AG08396 (cell line): Measurements from ENCODE around the gene RIPK3.
A peak's percentile ranks its signal among the peaks of the same experiment; 100 is the strongest.
"Not testable (repeated sequence)": the region's sequence is repeated elsewhere in the genome, so short reads cannot be mapped to it uniquely, and the experiment has no call there.

Source experiments
- DNase-seq: peaks from one replicate; pipeline ENCODE4 v3.0.0; 2012; ENCODE audit warnings: low spot score, mixed read lengths

RIPK3 gene

GRCh38 chr14:24343795-24344660 lies 4.2 kb upstream of the RIPK3 start:
- no peak for DNase-seq

DNA sequence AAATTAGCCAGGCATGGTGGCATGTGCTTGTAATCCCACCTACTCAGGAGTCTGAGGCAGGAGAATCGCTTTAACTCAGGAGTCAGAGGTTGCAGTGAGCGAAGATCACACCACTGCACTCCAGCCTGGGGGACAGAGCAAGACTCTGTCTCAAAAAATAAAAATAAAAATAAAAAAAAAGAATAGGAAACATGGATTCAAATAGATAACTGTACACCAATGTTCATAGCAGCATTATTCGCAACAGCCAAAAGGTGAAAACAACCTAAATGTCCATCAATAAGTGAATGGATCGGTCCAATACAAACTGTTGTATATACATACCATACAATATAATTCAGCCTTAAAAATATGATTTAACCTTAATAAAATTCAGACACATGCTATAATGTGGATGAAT lies 3.1 kb upstream of the RIPK3 start:
- no peak for DNase-seq

DNA sequence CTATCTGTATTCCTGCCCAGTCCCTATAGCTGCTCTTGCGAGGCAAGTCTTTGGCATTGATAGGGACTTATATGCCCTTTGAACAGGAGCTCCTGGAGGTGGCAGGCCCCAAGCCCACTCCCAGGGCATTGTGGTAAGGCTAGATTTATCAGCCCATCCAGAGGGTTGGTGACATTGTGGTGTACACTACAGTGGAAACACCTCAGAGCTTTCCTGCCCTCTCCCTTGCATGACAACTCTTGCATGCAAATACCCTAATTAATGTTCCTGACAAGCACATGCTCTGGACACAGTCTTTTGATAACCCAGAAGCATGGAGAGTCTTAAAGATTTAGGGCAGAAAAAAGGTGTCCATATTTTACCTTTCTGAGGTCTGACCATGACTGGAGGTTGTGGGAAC lies 815 bp upstream of the RIPK3 start:
- DNase-seq, result no peak

DNA sequence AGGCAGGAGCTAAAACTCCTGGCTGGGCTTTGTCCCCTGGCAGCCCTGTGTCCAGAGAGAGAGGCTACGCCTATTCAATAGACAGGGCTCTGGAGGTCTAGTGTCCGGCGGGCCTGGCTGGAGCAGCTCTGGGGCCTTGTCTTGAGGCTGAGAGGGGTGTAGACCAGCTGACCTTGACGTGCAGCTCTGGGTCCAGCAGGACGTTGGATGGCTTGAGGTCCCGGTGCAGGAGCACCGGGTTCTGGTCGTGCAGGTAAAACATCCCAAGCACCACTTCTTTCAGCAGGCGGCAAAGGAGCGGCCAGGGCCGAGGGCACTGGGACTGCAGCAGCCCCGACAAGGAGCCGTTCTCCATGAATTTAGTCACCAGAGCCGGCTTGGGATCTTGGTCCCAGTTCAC lies 948 bp downstream of the RIPK3 start:
- no peak for DNase-seq

DNA sequence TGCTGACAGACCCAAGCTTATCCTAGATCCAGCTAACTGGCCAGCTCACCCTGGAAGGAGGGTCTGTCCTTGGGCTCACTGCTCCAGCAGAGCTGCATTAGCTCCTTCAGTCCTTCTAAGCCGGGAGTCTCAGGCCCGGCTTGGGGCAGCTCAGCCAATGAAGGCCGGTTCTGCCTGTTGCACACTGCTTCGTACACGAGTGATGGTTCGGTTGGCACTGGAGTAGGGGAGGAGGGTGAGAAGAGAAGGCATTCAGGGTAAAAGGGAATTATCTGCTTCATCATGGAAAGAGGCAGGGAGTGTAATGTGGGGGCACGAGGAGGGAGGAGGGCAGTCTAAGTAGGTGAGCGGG lies 2.0 kb downstream of the RIPK3 start:
- DNase-seq, result no peak

GRCh38 chr14:24337144-24337823 lies 2.5 kb downstream of the RIPK3 start:
- no peak for DNase-seq

- DNase-seq, result no peak
Observed at GRCh38 chr14:24335461-24336171, 4.2 kb downstream of the RIPK3 start.

DNA sequence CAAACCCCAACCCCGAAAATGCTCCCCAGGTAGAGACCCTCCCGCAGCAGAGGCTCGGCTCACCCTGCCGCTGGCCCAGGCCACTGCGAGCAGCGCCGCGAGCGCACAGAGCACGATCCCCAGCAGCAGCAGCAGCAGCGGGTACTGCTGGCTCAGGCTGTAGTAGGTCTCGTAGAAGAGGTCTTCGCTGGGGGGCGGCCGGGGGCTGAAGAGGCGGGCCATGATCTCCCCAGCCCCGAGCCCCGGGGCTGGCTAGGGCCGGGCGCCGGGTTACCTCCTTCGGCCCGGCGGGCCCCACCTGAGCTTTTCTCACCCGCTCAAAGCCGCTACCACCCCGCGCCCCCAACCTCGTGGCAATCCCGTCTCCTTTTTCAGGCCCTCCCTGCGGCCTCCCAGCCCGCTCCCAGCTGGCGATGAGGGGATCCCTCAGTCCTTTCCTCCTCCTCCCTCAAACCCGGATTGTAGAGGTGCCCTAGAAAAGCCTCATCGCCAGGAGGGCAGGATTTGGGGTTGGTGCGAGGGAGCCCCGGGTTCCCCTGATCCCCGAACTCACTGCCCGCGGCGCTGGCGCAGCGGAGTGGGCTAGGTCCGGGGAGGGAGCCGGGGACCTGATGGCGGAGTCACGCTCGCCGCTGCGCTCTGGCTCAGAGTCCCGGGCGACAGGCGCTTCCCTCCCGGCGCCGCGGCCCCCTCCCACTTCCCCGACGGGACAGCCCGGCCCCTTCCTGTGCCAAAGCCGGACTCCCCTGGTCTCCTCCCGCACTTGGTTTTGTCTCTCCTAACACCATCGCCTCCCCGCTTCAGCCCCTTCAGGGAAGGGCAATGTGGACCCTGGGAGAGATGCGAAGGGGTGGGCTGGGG lies 5.1 kb downstream of the RIPK3 start, which contains the start of gene ADCY4:
TSS of gene ADCY4 (minus strand) at position 641 of the 861 bp plus-strand sequence. CDS start at position 222, 419 bp downstream.
- DNase-seq, result no peak

DNA sequence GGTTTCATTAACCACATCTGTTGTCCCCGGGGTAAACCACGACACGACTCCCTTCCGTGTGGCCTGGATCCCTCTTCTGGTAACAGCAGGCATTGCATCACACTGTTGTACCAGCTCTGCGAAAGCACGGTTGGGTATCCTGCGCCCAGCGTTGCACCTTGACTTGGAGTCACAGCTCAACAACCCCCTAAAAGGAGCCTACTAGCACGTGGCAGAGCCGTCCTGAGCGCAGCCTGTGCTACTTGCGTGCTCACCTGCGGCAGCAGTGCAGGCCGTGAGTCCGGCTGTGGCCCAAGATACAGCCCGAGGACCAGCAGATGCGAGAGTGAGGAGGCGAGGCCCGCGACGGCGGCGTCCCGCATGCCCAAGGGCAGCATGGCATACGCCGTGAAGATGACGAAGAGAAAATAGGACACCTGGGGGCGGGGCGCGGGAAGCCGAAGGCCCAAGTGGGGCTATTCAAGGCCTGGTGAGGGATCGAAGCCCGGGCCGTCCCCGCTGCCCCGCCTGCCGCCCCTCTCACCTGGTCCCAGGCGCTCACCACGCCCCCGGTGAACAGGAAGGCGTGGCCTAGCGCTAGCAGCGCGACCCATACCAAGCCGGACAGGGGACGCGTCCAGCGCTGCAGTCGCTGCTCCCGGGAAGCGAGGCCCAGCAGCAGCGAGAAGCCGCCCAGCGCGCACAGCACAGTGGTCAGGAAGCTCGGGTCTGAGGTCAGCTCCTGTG lies 7.4 kb downstream of the RIPK3 start:
- DNase-seq, result peak; percentile 87

- no peak for DNase-seq
Observed at GRCh38 chr14:24331731-24332267, 8.0 kb downstream of the RIPK3 start.

DNA sequence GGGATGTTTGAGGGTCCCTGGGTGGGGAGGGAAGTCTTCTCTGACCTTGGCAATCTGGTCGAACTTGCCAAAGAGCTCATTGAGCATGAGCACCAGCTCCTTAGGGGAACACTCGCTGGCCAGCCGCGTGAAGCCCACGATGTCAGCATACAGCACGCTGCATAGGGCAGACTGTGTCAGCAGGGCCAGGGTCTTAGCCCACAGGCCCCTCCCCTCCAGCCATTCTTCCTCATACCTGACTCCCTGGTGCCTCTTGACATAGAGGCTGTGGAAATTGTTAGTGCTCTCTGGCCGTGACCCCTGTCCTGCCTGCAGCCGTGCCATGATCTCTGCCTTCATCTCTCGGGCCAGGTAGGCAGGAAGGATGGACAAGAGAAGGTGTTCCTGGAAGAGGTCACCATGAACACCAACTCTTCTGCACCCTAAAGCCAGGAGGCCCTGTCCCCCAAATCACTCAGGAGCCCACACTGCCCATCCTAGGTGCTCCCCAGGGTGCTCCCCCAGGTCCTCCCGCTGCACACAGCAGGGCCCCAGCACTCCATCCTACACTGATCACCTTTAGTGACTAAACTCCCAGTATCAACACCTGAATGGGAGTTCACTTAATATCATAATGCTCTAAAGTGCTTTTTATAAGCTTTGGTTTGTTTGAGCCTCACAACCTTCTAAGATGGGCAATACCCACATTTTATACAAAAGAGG lies 8.7 kb downstream of the RIPK3 start:
- DNase-seq, result no peak

- DNase-seq, result no peak
Observed at GRCh38 chr14:24329736-24330135, 10.1 kb downstream of the RIPK3 start.

GRCh38 chr14:24329073-24329663 lies 10.6 kb downstream of the RIPK3 start:
- no peak for DNase-seq

DNA sequence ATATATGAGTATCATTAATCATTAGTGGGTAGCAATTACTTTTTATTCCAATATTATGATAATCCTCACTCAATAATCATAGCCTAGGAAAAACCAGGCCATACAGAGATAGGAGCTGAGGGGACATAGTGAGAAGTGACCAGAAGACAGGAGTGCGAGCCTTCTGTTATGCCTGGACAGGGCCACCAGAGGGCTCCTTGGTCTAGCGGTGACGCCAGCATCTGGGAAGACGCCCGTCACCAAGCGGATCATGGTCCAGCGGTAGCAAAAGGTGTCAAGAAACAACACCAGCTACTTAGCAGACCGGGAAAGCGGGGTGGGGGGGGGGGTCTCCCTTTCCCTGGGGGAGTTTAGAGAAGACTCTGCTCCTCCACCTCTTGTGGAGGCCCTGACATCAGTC lies 11.9 kb downstream of the RIPK3 start:
- not testable (repeated sequence) for DNase-seq

GRCh38 chr14:24327303-24327702 lies 12.5 kb downstream of the RIPK3 start:
- no peak for DNase-seq

- DNase-seq, result no peak
Observed at GRCh38 chr14:24325963-24326362, 13.8 kb downstream of the RIPK3 start.

- DNase-seq, result no peak
Observed at GRCh38 chr14:24325041-24325530, 14.7 kb downstream of the RIPK3 start.

DNA sequence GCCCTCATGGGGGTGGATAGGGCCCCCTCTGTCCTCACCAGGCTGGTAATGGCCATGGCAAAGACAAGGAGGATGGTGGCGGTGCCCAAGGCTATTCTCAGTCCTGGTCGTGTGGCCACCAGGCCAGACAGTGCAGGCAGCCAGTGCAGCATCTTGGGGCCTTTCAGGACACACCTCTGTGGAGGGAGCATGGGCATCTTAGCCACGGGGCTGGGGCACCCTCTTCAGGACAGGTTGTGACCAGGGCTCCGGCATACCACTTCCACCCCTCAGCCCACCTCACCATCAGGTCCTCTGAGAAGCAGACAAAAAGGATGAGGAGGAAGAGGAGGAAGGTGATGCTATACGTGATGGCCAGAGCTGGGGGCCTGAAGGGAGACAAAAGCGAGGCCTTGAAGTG lies 15.8 kb downstream of the RIPK3 start:
- DNase-seq, result no peak

- DNase-seq, result no peak
Observed at GRCh38 chr14:24323341-24323740, 16.4 kb downstream of the RIPK3 start.

DNA sequence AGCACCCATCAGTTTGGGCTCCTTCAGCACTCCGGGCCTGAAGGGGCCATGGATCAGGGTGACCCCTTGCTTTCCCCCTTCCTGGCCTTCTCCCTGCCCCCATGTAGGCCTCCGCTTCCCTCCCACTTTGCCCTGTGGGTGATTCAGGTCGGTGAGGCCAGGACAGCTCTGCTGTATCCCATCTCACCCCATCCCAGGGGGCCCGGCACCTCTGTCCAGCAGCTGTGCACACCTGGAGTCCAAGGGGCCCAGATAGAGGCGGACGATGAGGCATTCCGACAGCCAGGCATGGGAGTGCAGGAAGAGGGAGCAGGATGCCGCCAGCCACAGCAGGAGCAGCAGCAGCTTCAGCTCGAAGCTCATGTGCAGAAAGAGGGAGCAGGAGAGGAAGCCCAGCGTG lies 17.1 kb downstream of the RIPK3 start:
- DNase-seq, result no peak
